ENCODE results near the gene RHOF. TPM values are rescaled to one million over a fixed set of nuclear protein-coding genes. Genes with fewer than 3 reads are reported as not detected.

Gene RHOF
- total and polyA plus RNA-seq, 2 of the 8 experiments (the other 6 are each of a cell fraction or from before 2014, with no cell fraction given): 23.8 to 31.9 TPM

- TF ChIP-seq CTCF (IDR thresholded peaks at IDR 0.05; ENCODE audit: control extremely low read depth in 1 of 3, insufficient read depth in 1 of 3, low read depth in 1 of 3, low read length in 3 of 3) (no peak), USF2 (IDR thresholded peaks at IDR 0.05; ENCODE audit: low read length) (no peak), TEAD4 (IDR thresholded peaks at IDR 0.05; ENCODE audit: low read depth, low read length) (no peak)
These were observed 9.0 kb downstream of the RHOF start (continued) for GRCh38 chr12:121784460-121784859.
